HG02763 (cell line): ENCODE results near the gene ID2.
"Not testable (repeated sequence)": the region's sequence is repeated elsewhere in the genome, so short reads cannot be mapped to it uniquely, and the experiment has no call there.

Experiments used
- ATAC-seq: cut with Tn5 transposase; IDR thresholded peaks from one replicate; pipeline ENCODE4 v1.9.1; 2021; ENCODE audit warnings: mild to moderate bottlenecking, moderate library complexity; ENCODE audit not compliant: unreplicated experiment

ID2 gene

DNA sequence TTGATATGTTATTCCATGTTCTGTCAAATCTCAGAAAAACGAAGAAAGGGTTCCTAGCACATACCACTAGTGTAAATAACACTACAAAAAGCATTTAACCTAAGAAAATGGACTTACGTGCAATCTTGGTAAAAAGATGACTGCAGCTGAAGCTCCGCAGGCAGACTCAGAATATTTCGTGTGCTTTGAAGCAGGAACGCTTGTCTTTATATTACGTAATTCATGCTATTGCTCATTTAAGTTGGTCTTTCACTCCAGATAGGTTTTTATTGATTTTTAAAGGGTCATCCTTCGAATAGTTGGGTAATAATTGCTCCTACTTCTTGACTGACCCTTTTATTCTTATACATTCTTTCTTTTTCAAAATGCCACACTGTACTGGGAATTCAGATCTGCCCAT lies 44.0 kb downstream of the ID2 start:
- no peak for ATAC-seq

DNA sequence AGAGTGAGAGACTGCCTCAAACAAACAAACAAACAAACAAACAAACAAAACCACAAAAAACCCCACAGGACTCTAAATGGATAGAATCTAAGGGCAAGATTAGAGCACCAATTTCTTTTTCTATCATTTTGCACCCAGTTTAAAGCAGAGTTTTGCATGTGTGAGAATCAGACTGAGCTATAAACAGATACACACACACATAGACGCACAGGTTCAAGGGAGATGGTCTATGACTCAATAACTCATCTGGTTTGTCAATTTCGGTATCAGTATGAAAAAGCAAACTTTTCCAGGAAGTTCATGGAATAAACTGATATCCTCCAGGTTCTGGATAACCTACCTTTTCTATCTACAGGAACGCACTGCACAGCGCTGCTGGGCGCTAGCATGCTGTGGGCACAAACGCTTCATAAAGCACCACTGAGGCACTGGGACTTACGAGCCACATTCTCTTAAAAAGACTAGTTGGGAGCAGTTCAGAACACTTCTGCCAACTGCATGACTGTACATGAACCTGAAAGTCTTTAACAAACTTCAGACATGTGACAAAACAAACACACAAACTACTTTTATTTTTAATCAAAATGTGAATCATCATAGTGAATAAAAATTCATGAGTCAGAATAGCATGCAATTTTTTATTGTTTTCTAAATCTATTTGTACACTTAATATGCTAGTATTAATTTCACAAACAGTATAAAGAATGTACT lies 46.6 kb downstream of the ID2 start:
- no peak for ATAC-seq

DNA sequence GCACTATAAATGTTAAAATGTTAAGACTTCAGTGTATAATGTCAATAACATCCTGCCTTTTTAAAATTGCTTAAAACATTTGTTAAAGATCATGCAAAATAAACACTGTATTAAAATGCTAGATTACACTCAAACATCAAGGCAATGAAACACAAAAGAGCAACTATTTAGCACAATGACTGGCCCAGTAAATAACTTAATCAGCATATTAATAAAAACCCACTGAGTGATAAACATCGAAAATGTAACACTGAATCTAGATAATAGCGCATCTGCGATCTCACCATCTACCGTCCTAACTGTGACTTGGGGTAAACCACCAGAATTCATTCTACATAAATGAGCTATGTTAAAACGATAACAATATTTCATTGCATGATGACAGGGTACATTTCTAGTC lies 47.2 kb downstream of the ID2 start:
- ATAC-seq = not testable (repeated sequence)

DNA sequence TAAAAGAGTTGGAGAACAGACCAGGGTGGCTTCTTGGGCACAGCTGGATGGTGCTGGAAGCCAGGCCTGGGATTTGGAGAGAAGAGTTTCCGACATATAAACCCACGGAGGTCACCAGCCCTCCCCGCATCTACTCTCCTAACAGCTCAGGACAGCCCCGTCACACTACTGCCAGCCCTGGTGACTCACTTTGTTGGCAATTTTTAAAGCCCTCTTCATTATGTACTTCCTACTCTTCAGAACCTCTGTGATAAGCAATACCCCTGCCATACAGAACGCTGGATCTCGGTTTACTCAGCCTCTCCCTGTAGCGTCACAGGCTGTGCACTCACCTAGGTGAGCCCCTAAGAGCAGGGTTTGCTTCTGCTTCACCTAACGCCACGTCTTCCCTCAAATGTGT lies 48.1 kb downstream of the ID2 start:
- ATAC-seq = no peak

DNA sequence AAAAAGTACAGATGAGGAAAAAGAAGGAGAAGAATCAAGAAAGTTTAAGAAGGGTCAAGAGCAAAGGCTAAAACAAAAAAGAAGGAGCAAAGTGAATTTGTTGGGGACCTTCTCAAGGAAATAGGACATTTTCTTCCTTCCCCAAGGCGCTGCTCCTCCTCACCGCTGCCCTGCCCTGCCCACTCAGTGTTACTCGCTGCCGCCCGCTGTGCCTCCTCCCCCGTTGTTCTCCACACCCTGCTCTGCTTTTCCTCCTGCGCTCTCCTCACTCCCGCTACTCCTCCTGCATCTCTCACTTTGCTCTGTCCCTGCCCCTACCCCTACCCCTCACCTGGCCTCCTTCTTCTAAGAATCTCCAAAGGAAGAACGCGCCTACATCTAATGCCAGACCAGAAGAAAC lies 50.7 kb downstream of the ID2 start:
- no peak for ATAC-seq
